ENCODE measurements around the gene IGFBPL1.

DNA sequence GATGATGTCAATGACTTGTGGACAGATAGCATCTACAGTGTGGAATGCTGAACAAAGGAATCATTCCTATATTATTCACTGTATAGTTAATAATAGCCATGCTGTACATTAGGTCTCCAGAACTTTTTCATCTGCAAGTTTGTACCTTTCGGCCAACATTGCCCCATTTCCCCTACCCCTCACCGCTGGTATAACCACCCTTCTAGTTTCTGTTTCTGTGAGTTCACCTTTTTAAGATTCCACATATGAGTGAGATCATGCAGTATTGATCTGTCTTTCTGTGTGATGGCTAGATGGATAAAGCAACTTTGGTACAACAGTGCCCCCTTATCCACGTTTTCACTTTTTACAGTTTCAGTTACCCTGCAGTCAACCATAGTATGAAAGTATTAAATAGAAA lies 50.6 kb downstream of the IGFBPL1 start:
- TF ChIP-seq, protein P1, sequence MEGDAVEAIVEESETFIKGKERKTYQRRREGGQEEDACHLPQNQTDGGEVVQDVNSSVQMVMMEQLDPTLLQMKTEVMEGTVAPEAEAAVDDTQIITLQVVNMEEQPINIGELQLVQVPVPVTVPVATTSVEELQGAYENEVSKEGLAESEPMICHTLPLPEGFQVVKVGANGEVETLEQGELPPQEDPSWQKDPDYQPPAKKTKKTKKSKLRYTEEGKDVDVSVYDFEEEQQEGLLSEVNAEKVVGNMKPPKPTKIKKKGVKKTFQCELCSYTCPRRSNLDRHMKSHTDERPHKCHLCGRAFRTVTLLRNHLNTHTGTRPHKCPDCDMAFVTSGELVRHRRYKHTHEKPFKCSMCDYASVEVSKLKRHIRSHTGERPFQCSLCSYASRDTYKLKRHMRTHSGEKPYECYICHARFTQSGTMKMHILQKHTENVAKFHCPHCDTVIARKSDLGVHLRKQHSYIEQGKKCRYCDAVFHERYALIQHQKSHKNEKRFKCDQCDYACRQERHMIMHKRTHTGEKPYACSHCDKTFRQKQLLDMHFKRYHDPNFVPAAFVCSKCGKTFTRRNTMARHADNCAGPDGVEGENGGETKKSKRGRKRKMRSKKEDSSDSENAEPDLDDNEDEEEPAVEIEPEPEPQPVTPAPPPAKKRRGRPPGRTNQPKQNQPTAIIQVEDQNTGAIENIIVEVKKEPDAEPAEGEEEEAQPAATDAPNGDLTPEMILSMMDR (IDR thresholded peaks at IDR 0.05): no peak
- no peak for TF ChIP-seq EZH2 (IDR thresholded peaks at IDR 0.05; ENCODE audit: borderline replicate concordance, insufficient read depth, low read depth, low read length, poor library complexity, severe bottlenecking)

Measured in B cell (primary cell).